ENCODE measurements around the gene LSMEM2.
"Not testable (repeated sequence)": the region's sequence is repeated elsewhere in the genome, so short reads cannot be mapped to it uniquely, and the experiment has no call there.

The LSMEM2 gene

GRCh38 chr3:50278880-50279224 is at the start of gene LSMEM2:
Gene LSMEM2 (plus strand): TSS chr3:50279087. CDS start chr3:50279114, 27 bp downstream.
- no peak for DNase-seq

GRCh38 chr3:50229490-50229889 is 49.4 kb upstream of the LSMEM2 start:
- no peak for DNase-seq

- no peak for DNase-seq
These were observed 48.6 kb upstream of the LSMEM2 start for GRCh38 chr3:50230104-50230793.

GRCh38 chr3:50230794-50231125 is 48.1 kb upstream of the LSMEM2 start:
- DNase-seq: no peak

GRCh38 chr3:50231581-50231980 is 47.3 kb upstream of the LSMEM2 start:
- DNase-seq: no peak

- DNase-seq: no peak
These were observed 46.6 kb upstream of the LSMEM2 start for GRCh38 chr3:50232303-50232702.

GRCh38 chr3:50233176-50233575 is 45.7 kb upstream of the LSMEM2 start:
- no peak for DNase-seq

- DNase-seq: peak; percentile 87 to 95
These were observed 43.0 kb upstream of the LSMEM2 start, which contains the start of gene GNAI2 for GRCh38 chr3:50235716-50236483. Gene GNAI2 (plus strand): TSS chr3:50236204. CDS start chr3:50236336, 132 bp downstream.

GRCh38 chr3:50236484-50237132 is 42.3 kb upstream of the LSMEM2 start:
- DNase-seq: no peak

- no peak for DNase-seq
These were observed 41.7 kb upstream of the LSMEM2 start for GRCh38 chr3:50237133-50237651.

GRCh38 chr3:50237754-50238548 is 40.9 kb upstream of the LSMEM2 start:
- no peak for DNase-seq

- peak in 1 of 2 experiments; percentile 31 for DNase-seq
These were observed 40.3 kb upstream of the LSMEM2 start for GRCh38 chr3:50238549-50239026.

GRCh38 chr3:50239649-50240048 is 39.2 kb upstream of the LSMEM2 start:
- no peak for DNase-seq

GRCh38 chr3:50241163-50241562 is 37.7 kb upstream of the LSMEM2 start:
- no peak for DNase-seq

GRCh38 chr3:50241713-50242380 is 37.0 kb upstream of the LSMEM2 start:
- DNase-seq: no peak

GRCh38 chr3:50242381-50242770 is 36.5 kb upstream of the LSMEM2 start:
- DNase-seq: no peak

- no peak for DNase-seq
These were observed 35.9 kb upstream of the LSMEM2 start for GRCh38 chr3:50242851-50243542.

GRCh38 chr3:50243543-50243895 is 35.4 kb upstream of the LSMEM2 start:
- no peak for DNase-seq

- not testable (repeated sequence) for DNase-seq
These were observed 34.1 kb upstream of the LSMEM2 start for GRCh38 chr3:50244813-50245212.

- DNase-seq: no peak
These were observed 33.6 kb upstream of the LSMEM2 start for GRCh38 chr3:50245251-50245745.

GRCh38 chr3:50245831-50246516 is 32.9 kb upstream of the LSMEM2 start:
- DNase-seq: peak; percentile 50 to 61
